Measurements from ENCODE around the gene FARSA. TPM values are rescaled to one million over a fixed set of nuclear protein-coding genes. Genes with fewer than 3 reads are reported as not detected.

The FARSA gene
- total and polyA plus RNA-seq, 2 of the 8 experiments (the other 6 are each of a cell fraction or from before 2014, with no cell fraction given), result 61.0 to 103 TPM

DNA sequence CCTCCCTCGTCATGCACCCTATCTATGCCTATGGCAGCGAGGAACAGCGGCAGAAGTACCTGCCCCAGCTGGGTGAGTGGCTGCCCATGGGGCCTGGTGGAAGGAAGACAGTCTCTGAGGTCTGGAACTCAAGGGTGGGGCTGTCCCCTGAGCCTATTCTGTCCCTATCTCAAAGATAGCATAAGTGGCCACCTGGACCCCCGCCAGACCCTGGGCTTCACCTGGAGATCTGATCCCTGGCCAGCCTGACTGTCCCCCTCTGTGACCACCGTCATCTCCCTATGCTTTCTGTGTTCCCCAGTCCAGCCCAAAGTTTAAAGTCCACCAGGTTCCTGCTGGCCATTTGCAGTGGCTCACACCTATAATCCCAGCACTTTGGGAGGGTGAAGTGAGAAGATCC is 39.9 kb downstream of the FARSA start:
- Histone ChIP-seq H4K91ac (replicated peaks; ENCODE audit: insufficient read length, low read length) (no peak overlapping the region), H3K4me2 (ENCODE audit: insufficient read depth in 1 of 2, low read depth in 2 of 2, low read length in 2 of 2) (no peak overlapping the region), H3K4ac (replicated peaks; ENCODE audit: insufficient read length, low read depth, low read length) (no peak overlapping the region), H3K27ac (ENCODE audit: low read depth, low read length) (no peak overlapping the region), H3K36me3 (ENCODE audit: control insufficient read depth in 2 of 4, insufficient read depth in 4 of 4, low read length in 3 of 4) (peaks cover 14 to 29% (median 27%) of the 10 kb centered on the region in 4 experiments), H3K23me2 (ENCODE audit: low read depth, low read length) (peaks cover 8% of the 10 kb centered on the region; the same call in 1 of the 2 replicates), H3K9ac (replicated peaks in 1 of 4; ENCODE audit: extremely low read depth in 1 of 4, low read depth in 3 of 4, low read length in 3 of 4) (no peak overlapping the region), H2AK5ac (ENCODE audit: low read depth, low read length) (no peak overlapping the region), H3K79me2 (ENCODE audit: control insufficient read depth in 1 of 2, insufficient read depth in 2 of 2, low read length in 2 of 2) (peaks cover 0 to 12% of the 10 kb centered on the region in 2 experiments; a peak in 1 of 4 replicates), H3K23ac (ENCODE audit: insufficient read length) (no peak overlapping the region), H3K4me3 (ENCODE audit: extremely low read depth in 1 of 4, insufficient read depth in 2 of 4, low read depth in 3 of 4, low read length in 4 of 4) (no peak overlapping the region), H3K79me1 (ENCODE audit: low read depth, low read length) (peaks cover 6% of the 10 kb centered on the region; the same call in 1 of the 2 replicates), H3K14ac (ENCODE audit: insufficient read length) (no peak overlapping the region), H2BK120ac (replicated peaks; ENCODE audit: low read depth, low read length) (no peak overlapping the region), H2BK20ac (ENCODE audit: low read length) (no peak overlapping the region), H2BK15ac (ENCODE audit: low read length) (no peak overlapping the region), H4K5ac (ENCODE audit: insufficient read length, low read depth, low read length) (no peak overlapping the region), H2BK5ac (ENCODE audit: low read depth, low read length) (no peak overlapping the region), H2AFZ (ENCODE audit: low read length) (no peak overlapping the region), H4K8ac (ENCODE audit: extremely low read depth, insufficient read depth, low read length) (no peak overlapping the region), H3K27me3 (replicated peaks in 1 of 4; ENCODE audit: control insufficient read depth in 3 of 4, extremely low read depth in 1 of 4, insufficient read depth in 3 of 4, low read length in 3 of 4) (no peaks in the 10 kb centered on the region), H3K9me3 (ENCODE audit: insufficient read depth in 2 of 2, low read depth in 1 of 2, low read length in 1 of 2) (no peaks in the 10 kb centered on the region), H4K20me1 (replicated peaks in 1 of 2; ENCODE audit: control insufficient read depth in 1 of 2, insufficient read depth in 2 of 2, low read length in 2 of 2) (peaks cover 5 to 8% of the 10 kb centered on the region in 2 experiments), H3K56ac (replicated peaks; ENCODE audit: insufficient read length, low read depth, low read length) (no peak overlapping the region), H2BK12ac (ENCODE audit: low read depth, low read length) (no peak overlapping the region), H3K4me1 (replicated peaks in 1 of 4; ENCODE audit: control insufficient read depth in 3 of 4, insufficient read depth in 4 of 4, low read length in 3 of 4) (peaks cover 0 to 6% (median 4%) of the 10 kb centered on the region in 4 experiments; a peak in 3 of 7 replicates), H3K18ac (ENCODE audit: extremely low read depth, low read length) (no peak overlapping the region)
- 88% methylated on average over 5 of the region's 5 CpGs; no CpG with 5 or more reads in 1 of the 2 experiments for whole genome bisulfite sequencing, 2 experiments (ENCODE audit: extremely low coverage in 1 of 2, insufficient coverage in 1 of 2, insufficient read length in 1 of 2, insufficient replicate concordance in 2 of 2, low coverage in 1 of 2, low lambda C conversion rate in 2 of 2, missing lambda C conversion rate in 1 of 2)
- ChIA-PET CTCF (ENCODE audit: partially characterized antibody) (interaction anchor here (1.5 kb wide), 1 partner anchor 9 kb away, joined by 5 read pairs; no protein-coding TSS in a partner anchor), POLR2A (ENCODE audit: partially characterized antibody) (interaction anchor here (1.0 to 10.5 kb wide), 3 partner anchors 11 to 44 kb away, joined by 3 to 110 read pairs (median 13); partner anchors contain the start of genes DNASE2 and KLF1)
- no peak for DNase-seq (ENCODE audit: low read depth in 1 of 2, low spot score in 2 of 2)
- no peak for FAIRE-seq
- TF ChIP-seq CEBPB (IDR thresholded peaks at IDR 0.05; ENCODE audit: low read depth, low read length), result no peak
- TF ChIP-seq RXRA (IDR thresholded peaks at IDR 0.05; ENCODE audit: insufficient read depth, low read depth, low read length), result no peak
- TF ChIP-seq RNF2 (IDR thresholded peaks at IDR 0.05; ENCODE audit: borderline replicate concordance, low read depth, low read length, missing control alignments, poor library complexity, severe bottlenecking), result no peak
- TF ChIP-seq POU5F1 (IDR thresholded peaks at IDR 0.05; ENCODE audit: low read depth, low read length), result no peak
- TF ChIP-seq SAP30 (IDR thresholded peaks at IDR 0.05; ENCODE audit: insufficient read depth, insufficient replicate concordance, low read length), result no peak
- no peak for TF ChIP-seq EZH2 (IDR thresholded peaks at IDR 0.05; ENCODE audit: low read depth, low read length, severe bottlenecking)
- no peak for TF ChIP-seq RAD21 (IDR thresholded peaks at IDR 0.05 in 1 of 2, conservative IDR thresholded peaks at IDR 0.05 in 1 of 2; ENCODE audit: low read depth in 2 of 2, low read length in 2 of 2)
- TF ChIP-seq RBBP5 (IDR thresholded peaks at IDR 0.05; ENCODE audit: borderline replicate concordance, low read depth, low read length), result no peak
- no peak for TF ChIP-seq MAFK (IDR thresholded peaks at IDR 0.05; ENCODE audit: low read depth, low read length)
- no peak for TF ChIP-seq TAF7 (optimal IDR thresholded peaks at IDR 0.05; ENCODE audit: borderline replicate concordance, low read depth, low read length)
- TF ChIP-seq POLR2A (IDR thresholded peaks at IDR 0.05; ENCODE audit: control extremely low read depth in 1 of 2, low read depth in 2 of 2, low read length in 2 of 2), result no peak
- no peak for TF ChIP-seq SIN3A (conservative IDR thresholded peaks at IDR 0.05 in 1 of 2, IDR thresholded peaks at IDR 0.05 in 1 of 2; ENCODE audit: low read depth in 1 of 2, low read length in 2 of 2)
- no peak for TF ChIP-seq KDM5A (IDR thresholded peaks at IDR 0.05; ENCODE audit: low read length)
